Central memory CD8-positive, alpha-beta T cell (primary cell): ENCODE data around the gene BRSK2.
"Not testable (repeated sequence)": the region's sequence is repeated elsewhere in the genome, so short reads cannot be mapped to it uniquely, and the experiment has no call there.

Experiments
- ATAC-seq: fragments of 150-1000 bp; cut with Tn5 transposase; replicated peaks from 2 replicates; pipeline ENCODE4 v1.10.0; 2022; ENCODE audit warnings: mild to moderate bottlenecking, moderate FRiP score, moderate number of reproducible peaks; ENCODE audit not compliant: poor library complexity, severe bottlenecking; ENCODE audit errors: extremely low read depth
- DNase-seq, 2 donors: peaks; one replicate each; pipeline ENCODE4 v3.0.0; 2021; ENCODE audit warnings: low spot score in 2 of 2
- H3K27ac Mint-ChIP-seq: one replicate; pipeline ENCODE4 v1.8.0; 2022; ENCODE audit warnings: low read depth, mild to moderate bottlenecking, moderate library complexity, mixed read lengths
- H3K27me3 Mint-ChIP-seq: one replicate; pipeline ENCODE4 v1.8.0; 2022; ENCODE audit warnings: mixed read lengths
- H3K36me3 Mint-ChIP-seq: one replicate; pipeline ENCODE4 v1.8.0; 2022; ENCODE audit warnings: mild to moderate bottlenecking, moderate library complexity, mixed read lengths; ENCODE audit not compliant: insufficient read depth
- H3K4me1 Mint-ChIP-seq: one replicate; pipeline ENCODE4 v1.8.0; 2022; ENCODE audit warnings: mixed read lengths
- H3K4me3 Mint-ChIP-seq: one replicate; pipeline ENCODE4 v1.8.0; 2022; ENCODE audit warnings: mild to moderate bottlenecking, moderate library complexity, mixed read lengths
- H3K9me3 Mint-ChIP-seq: one replicate; pipeline ENCODE4 v1.8.0; 2022; ENCODE audit warnings: mixed read lengths

BRSK2 gene

DNA sequence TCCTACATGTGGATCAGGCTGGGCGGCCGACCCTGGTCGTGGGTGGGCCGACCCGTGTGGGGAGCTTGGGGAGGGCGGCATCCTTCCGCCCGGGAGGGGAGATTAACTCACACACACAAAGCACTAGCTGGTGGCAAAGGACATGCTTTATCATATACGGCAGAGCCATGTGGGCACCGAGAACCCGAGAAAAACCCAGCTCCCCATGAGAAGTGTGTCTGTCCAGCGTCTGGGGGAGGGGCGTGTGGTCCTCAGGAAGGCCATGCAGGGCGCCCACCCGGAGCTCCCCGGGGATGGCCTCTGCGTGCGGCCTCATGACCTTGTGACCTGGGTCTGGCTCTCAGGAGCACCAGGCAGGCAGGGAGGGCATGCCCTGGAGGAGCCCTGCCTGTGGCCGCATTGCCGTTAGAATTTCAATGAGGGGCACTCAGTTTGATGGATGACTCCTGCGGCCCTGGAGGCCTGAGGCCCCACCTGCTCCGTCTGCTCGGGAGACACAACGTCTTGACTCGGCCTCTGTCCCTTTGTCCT, 40.9 kb upstream of the BRSK2 start:
- Mint-ChIP-seq H3K4me3 (no peak overlapping the region), H3K9me3 (no peaks in the 10 kb centered on the region), H3K36me3 (no peaks in the 10 kb centered on the region), H3K27ac (no peak overlapping the region), H3K27me3 (peaks cover 8% of the 10 kb centered on the region), H3K4me1 (no peaks in the 10 kb centered on the region)
- DNase-seq (no peak), ATAC-seq (no peak)

DNA sequence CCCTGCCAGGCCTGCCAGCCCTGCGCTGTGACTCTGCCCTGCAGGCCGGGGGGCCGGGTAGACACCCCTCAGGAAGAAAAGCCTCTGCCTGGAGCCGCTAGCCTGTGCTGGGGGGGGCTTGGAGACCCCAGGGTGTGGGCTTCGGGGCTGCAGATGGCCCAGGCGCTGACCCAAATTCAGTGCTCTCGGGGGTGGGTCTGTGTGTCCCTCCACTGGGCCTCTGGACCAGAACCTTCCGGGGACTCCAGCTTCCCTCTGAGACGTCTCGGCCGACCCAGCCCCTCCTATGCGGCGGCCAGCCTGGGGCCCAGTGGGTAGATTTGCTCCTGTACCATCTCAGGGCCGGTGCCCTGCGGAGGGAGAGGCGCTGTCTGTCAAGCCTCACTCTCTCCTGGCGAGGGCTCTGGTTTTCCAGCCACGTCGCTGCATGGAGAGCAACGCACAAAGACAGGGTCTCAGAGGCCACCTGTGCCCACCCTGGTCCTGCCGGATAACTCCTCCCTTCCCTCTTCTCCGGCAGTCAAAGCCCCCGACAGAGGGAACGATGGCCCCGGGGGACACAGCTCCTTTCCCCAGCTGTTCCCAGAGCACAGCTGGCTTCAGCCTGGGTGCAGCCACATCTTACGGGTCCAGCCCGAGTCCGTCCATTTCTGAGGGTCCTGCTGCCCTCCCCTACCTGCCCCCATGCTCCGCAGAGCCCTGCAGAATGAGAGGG, 40.2 kb upstream of the BRSK2 start:
- ATAC-seq (no peak), DNase-seq (no peak)
- no peaks in the 10 kb centered on the region for H3K4me1 Mint-ChIP-seq
- H3K9me3 Mint-ChIP-seq, result no peaks in the 10 kb centered on the region
- H3K36me3 Mint-ChIP-seq, result no peaks in the 10 kb centered on the region
- no peak overlapping the region for H3K4me3 Mint-ChIP-seq
- H3K27me3 Mint-ChIP-seq, result peaks cover 14% of the 10 kb centered on the region
- H3K27ac Mint-ChIP-seq, result no peak overlapping the region

DNA sequence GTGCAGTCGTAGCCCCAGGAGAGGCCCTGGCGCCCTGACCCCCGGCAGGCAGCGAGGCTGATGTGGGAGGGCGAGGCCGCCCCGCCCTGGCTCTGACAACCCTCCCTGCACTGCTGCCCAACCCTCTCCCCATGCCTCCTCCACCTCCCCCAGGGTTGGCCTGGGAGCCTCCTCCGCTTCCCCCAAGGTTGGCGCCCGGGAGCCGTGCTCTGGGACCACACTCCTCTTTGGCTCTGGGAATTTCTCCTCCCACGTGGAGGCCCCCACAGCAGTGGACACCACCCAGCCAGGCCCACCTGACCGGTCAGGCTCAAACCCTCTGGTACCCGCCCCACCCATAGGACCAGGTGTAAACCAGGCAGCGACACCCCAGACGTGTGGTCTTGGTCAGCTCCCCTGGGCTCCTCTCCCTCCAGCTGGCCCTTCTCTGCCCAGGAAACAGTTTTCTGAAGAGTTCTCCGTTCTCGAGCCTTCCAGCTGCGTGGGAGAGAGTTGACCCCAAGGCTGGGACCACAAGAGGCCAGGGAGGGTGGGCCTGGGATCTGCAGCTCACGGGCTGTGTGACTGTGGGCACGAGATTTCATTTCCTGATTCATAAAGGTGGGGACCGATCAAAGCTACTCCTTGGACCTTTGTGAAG, 39.5 kb upstream of the BRSK2 start:
- Mint-ChIP-seq H3K27me3 (peaks cover 19% of the 10 kb centered on the region), H3K4me3 (no peak overlapping the region), H3K4me1 (no peaks in the 10 kb centered on the region), H3K27ac (no peak overlapping the region), H3K36me3 (no peaks in the 10 kb centered on the region), H3K9me3 (no peaks in the 10 kb centered on the region)
- DNase-seq (no peak), ATAC-seq (no peak)

DNA sequence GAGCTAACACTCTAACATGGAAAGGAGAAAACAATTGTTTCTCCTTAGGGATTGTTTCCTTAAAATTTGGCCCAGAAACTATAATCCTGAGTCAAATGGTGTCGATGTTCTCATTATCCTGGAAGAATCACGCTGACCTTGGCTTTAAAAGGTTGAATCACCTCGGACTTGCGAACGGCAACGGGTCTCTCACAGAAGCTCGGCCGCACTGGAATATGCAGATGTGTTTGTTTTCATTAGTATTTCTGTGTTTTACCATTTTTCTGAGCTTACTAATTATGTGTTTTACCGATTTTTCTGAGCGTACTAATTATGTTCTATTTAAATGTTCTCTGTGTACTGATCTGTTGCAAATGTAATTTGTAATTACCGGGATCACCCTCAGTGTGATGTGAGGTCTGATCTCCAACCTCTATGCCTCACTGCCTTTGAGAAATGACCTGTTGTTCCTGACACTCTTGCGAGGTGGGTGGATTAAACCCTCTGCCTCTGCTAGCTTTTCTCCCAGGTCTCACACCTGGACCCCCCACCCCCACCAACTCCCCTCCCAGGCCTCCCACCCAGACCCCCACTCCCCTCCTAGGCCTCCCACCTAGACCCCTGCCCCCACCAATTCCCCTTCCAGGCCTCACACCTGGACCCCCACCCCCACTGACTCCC, 38.3 kb upstream of the BRSK2 start:
- Mint-ChIP-seq H3K4me1 (no peaks in the 10 kb centered on the region), H3K27me3 (peaks cover 27% of the 10 kb centered on the region), H3K36me3 (no peaks in the 10 kb centered on the region), H3K9me3 (no peaks in the 10 kb centered on the region), H3K27ac (no peak overlapping the region), H3K4me3 (no peak overlapping the region)
- no peak for ATAC-seq
- DNase-seq, result no peak

DNA sequence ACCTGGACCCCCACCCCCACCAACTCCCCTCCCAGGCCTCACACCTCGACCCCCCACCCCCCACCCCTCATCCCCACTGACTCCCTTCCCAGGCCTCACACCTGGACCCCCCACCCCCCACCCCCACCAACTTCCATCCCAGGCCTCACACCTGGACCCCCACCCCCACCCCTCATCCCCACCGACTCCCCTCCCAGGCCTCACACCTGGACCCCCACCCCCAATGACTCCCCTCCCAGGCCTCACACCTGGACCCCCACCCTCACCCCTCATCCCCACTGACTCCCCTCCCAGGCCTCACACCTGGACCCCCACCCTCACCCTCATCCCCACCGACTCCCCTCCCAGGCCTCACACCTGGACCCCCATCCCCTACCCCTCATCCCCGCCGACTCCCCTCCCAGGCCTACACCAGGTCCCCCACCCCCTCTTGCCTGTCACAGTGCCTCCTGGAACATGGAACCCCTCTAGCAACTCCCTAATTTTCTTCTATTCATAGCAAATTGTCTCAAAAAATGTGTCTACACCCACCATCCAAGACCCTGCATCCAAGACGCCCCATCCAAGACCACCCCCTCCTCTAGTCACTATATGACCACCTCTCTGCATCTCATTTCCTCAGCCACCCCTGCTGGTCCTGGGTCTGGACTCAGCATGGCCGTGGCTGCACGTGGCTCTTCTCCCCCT, 36.9 kb upstream of the BRSK2 start:
- Mint-ChIP-seq H3K4me1 (no peaks in the 10 kb centered on the region), H3K36me3 (no peaks in the 10 kb centered on the region), H3K4me3 (no peak overlapping the region), H3K27ac (peak overlapping the region; percentile 68), H3K27me3 (peaks cover 35% of the 10 kb centered on the region), H3K9me3 (no peaks in the 10 kb centered on the region)
- no peak for DNase-seq
- ATAC-seq, result no peak

DNA sequence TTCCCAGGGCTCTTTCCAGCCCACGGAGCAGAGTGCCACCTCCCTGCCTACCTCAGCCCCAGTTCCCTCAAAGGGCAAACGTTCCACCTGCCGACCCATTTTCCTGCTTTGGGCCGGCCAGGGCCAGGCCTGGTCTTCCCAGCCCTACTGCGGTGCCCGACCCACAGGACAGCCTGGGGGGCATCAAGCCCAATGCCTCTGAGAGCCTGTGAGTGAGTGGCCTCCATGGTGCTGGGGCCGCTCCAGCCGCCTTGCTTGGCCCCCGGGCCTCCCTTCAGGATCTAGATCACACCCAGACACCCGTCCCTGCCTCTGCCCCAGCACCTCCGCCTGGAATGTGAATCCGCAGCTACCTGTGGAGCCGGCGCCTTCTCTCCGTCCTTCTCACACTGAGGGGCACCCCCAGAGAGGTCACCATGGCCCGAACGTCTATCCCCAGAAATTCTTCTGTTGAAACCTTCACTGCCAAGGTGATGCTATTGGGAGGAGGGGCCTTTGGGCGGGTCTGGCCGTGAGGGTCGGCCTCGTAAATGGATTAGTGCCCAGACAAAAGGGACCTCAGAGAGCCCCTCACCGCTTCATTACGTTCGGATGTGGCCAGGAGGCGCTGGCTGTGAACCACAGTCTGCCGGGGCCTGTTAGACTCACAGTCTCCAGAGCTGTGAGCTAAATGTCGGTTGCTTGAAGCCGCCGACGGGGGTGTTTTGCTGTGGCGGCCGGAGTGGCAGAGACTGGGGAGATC, 36.2 kb upstream of the BRSK2 start:
- ATAC-seq (no peak), DNase-seq (no peak)
- peaks cover 35% of the 10 kb centered on the region for H3K27me3 Mint-ChIP-seq
- H3K9me3 Mint-ChIP-seq, result no peaks in the 10 kb centered on the region
- H3K36me3 Mint-ChIP-seq, result no peaks in the 10 kb centered on the region
- no peak overlapping the region for H3K4me3 Mint-ChIP-seq
- H3K27ac Mint-ChIP-seq, result peak overlapping the region; percentile 68
- H3K4me1 Mint-ChIP-seq, result no peaks in the 10 kb centered on the region

DNA sequence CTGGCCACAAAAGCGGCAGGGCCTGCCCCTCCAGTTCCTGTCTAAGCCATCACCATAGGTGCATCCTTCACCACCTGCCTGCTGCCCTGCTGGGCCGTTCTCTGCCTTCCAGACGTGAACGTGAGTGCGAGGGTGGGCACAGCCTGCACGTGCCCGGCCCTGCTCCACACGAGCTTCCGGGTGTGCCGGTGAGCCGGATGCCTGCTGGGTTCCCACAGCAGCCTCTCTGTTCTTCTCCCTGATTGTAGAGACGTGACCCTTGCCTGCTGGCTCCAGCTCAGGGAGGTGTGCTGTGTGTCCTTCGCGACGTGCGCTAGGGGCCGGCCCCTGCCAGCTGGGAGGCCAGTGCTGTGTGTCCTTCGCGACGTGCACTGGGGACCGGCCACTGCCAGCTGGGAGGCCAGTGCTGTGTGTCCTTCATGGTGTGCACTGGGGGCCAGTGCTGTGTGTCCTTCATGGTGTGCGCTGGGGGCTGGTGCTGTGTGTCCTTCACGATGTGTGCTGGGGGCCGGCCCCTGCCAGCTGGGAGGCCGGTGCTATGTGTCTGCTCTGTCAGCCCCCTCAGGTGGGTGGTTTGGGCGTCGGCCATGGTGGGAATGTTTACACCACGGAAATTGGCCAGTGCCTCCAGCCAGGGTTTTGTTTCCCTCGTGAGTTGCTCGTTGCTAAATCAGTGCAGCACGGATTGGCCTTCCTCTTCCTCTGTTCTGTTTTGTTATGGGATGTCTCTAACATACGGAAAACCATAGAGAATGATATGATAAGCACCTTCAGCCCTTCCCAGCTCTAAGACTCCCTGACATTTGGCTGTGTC, 35.4 kb upstream of the BRSK2 start:
- no peaks in the 10 kb centered on the region for H3K36me3 Mint-ChIP-seq
- no peak for ATAC-seq

DNA sequence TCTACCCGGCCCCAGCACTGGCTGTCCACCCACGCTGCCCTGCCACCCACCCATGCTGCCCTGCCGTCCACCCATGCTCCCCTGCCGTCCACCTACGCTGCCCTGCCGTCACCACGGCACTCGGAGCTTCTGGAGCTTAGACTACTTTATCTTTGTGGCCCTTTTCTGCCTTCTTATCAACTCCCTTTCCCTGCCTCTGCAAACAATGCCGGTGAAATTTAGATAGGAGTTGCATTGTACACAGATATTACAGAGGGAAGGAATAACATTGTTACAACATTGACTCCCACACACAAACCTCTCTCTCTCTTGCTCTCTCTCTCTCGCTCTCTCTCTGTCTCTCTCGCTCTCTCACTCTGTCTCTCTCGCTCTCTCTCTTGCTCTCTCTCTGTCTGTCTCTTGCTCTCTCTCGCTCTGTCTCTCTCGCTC, 33.7 kb upstream of the BRSK2 start:
- H3K4me3 Mint-ChIP-seq, result no peak overlapping the region
- no peaks in the 10 kb centered on the region for H3K9me3 Mint-ChIP-seq
- H3K36me3 Mint-ChIP-seq, result no peaks in the 10 kb centered on the region
- no peak for DNase-seq
- H3K27ac Mint-ChIP-seq, result peak overlapping the region; percentile 3
- H3K4me1 Mint-ChIP-seq, result no peaks in the 10 kb centered on the region
- H3K27me3 Mint-ChIP-seq, result peaks cover 35% of the 10 kb centered on the region
- ATAC-seq, result no peak

More for the DNA sequence above, 35.4 kb upstream of the BRSK2 start:
- Mint-ChIP-seq H3K4me3 (no peak overlapping the region), H3K4me1 (no peaks in the 10 kb centered on the region), H3K27me3 (peaks cover 35% of the 10 kb centered on the region), H3K9me3 (no peaks in the 10 kb centered on the region), H3K27ac (no peak overlapping the region)
- no peak for DNase-seq

DNA sequence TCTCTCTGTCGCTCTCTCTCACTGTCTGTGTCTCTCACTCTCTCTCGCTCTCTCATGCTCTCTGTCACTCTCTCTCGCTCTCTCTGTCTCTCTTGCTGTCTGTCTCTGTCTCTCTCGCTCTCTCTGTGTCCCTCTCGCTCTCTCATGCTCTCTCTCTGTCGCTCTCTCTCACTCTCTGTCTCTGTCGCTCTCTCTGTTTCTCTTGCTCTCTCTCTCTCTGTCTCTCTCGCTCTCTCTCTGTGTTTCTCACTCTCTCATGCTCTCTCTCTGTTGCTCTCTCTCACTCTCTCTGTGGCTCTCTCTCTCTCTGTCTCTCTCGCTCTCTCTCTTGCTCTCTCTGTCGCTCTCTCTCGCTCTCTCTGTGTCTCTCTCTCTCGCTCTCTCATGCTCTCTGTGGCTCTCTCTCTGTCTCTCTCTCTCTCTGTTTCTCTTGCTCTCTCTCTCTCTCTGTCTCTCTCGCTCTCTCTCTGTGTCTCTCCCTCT, 33.2 kb upstream of the BRSK2 start:
- peak overlapping the region; percentile 3 for H3K27ac Mint-ChIP-seq
- no peak for DNase-seq
- H3K27me3 Mint-ChIP-seq, result peaks cover 35% of the 10 kb centered on the region
- ATAC-seq, result no peak
- no peaks in the 10 kb centered on the region for H3K4me1 Mint-ChIP-seq
- no peaks in the 10 kb centered on the region for H3K9me3 Mint-ChIP-seq
- H3K36me3 Mint-ChIP-seq, result no peaks in the 10 kb centered on the region
- no peak overlapping the region for H3K4me3 Mint-ChIP-seq

DNA sequence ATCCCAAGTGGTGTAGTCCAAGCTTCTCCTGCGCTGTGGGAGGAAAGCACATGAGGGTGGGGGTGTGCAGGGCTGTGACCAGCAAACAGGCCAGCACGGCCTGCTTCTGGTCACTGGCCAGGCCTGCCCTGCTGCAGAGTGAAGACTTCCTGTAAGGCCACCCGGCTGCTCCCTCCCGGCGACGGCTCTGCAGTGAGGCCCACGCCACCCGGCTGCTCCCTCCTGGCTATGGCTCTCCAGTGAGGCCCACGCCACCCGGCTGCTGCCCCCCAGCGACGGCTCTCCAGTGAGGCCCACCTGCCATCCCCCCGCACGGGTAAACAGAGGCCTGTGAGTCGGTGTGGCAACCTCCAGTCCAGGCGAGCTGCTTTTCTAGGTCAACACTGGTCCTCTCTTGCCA, 31.4 kb upstream of the BRSK2 start:
- H3K4me3 Mint-ChIP-seq, result no peak overlapping the region
- peaks cover 1% of the 10 kb centered on the region for H3K36me3 Mint-ChIP-seq
- no peak for ATAC-seq
- no peaks in the 10 kb centered on the region for H3K4me1 Mint-ChIP-seq
- DNase-seq, result no peak
- peaks cover 34% of the 10 kb centered on the region for H3K27me3 Mint-ChIP-seq
- H3K27ac Mint-ChIP-seq, result no peak overlapping the region
- no peaks in the 10 kb centered on the region for H3K9me3 Mint-ChIP-seq

DNA sequence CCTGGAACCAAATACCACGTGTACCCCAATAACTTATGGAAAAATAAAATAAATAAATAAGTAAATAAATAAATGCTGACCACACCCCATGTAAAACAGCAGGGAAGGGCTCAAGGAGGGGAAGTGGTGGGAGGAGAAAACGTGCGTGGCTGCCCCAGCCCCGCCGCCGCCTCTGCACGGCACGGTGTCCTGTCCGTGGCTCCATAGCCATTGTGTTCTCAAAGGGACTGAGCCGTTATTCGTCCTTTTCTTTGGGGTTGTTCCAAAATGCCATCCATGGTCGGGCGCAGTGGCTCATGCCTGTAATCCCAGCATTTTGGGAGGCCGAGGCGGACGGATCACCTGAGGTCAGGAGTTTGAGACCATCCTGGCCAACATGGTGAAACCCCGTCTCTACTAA, 30.8 kb upstream of the BRSK2 start:
- H3K27ac Mint-ChIP-seq, H3K4me3 Mint-ChIP-seq, ATAC-seq, H3K36me3 Mint-ChIP-seq, H3K4me1 Mint-ChIP-seq, H3K9me3 Mint-ChIP-seq, DNase-seq: not testable (repeated sequence)
- H3K27me3 Mint-ChIP-seq, result peaks cover 34% of the 10 kb centered on the region
